ENCODE measurements around the gene TBX6. TPM values are rescaled to one million over a fixed set of nuclear protein-coding genes. Genes with fewer than 3 reads are reported as not detected.

TBX6 gene
- total RNA-seq, 1 donor = 0.09 TPM

DNA sequence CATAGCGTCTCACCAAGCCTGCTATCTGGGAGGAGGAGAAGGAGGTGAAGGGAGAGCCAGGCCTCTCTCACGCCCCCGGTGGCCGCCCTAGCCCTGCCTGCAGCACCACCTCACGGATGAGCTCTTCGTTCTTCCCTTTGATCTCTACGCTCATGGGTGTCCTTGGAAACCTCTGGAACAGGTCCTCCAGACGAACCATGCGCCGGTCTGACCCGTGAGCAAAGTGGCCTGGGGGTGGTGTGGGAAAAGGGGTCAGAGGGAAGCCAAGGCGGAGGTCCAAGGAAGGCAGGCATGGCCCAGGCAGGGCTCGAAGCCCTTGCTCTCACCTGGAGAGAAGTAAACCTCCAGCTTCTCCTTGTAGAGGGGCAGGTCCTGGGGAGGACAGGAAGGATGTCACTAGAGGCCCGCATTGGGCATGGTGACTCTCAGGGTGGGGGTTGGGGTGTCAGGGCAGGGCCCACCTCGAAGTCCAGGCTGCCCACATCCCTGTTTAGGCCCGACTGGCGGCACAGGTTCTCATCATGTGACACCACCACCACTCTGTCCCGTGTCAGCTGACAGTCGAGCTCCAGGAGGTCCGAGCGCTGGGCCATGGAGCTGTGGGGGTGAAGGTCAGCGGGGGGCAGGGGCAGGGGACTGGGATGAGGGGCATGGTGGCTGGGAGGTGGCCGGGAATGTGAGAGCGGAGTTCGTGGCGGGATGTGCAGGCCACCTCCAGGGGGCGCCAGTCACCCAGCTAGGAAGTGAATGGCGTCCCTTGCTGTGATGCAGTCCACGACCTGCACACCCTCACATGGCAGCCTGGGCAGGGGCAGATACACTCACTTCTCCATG lies 20.7 kb upstream of the TBX6 start:
- TF ChIP-seq, protein P1, sequence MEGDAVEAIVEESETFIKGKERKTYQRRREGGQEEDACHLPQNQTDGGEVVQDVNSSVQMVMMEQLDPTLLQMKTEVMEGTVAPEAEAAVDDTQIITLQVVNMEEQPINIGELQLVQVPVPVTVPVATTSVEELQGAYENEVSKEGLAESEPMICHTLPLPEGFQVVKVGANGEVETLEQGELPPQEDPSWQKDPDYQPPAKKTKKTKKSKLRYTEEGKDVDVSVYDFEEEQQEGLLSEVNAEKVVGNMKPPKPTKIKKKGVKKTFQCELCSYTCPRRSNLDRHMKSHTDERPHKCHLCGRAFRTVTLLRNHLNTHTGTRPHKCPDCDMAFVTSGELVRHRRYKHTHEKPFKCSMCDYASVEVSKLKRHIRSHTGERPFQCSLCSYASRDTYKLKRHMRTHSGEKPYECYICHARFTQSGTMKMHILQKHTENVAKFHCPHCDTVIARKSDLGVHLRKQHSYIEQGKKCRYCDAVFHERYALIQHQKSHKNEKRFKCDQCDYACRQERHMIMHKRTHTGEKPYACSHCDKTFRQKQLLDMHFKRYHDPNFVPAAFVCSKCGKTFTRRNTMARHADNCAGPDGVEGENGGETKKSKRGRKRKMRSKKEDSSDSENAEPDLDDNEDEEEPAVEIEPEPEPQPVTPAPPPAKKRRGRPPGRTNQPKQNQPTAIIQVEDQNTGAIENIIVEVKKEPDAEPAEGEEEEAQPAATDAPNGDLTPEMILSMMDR (IDR thresholded peaks at IDR 0.05; ENCODE audit: insufficient read depth, low read length) = peak; percentile 69
- peak; percentile 63 for DNase-seq (ENCODE audit: low read depth)
- no peak overlapping the region for H3K4me3 ChIP-seq (ENCODE audit: low read depth, low read length)

- TF ChIP-seq, protein P1 (IDR thresholded peaks at IDR 0.05; ENCODE audit: insufficient read depth, low read length) = no peak
- peak; percentile 25 for DNase-seq (ENCODE audit: low read depth)
- no peak overlapping the region for H3K4me3 ChIP-seq (ENCODE audit: low read depth, low read length)
Measured at GRCh38 chr16:30110661-30111060, 18.9 kb upstream of the TBX6 start.

GRCh38 chr16:30108059-30108850 lies 16.5 kb upstream of the TBX6 start:
- no peak overlapping the region for H3K4me3 ChIP-seq (ENCODE audit: low read depth, low read length)
- DNase-seq (ENCODE audit: low read depth) = no peak
- TF ChIP-seq, protein P1 (IDR thresholded peaks at IDR 0.05; ENCODE audit: insufficient read depth, low read length) = no peak

GRCh38 chr16:30104492-30104891 lies 12.8 kb upstream of the TBX6 start:
- TF ChIP-seq, protein P1 (IDR thresholded peaks at IDR 0.05; ENCODE audit: insufficient read depth, low read length) = no peak
- no peak for DNase-seq (ENCODE audit: low read depth)
- no peak overlapping the region for H3K4me3 ChIP-seq (ENCODE audit: low read depth, low read length)

GRCh38 chr16:30104090-30104489 lies 12.4 kb upstream of the TBX6 start:
- TF ChIP-seq, protein P1 (IDR thresholded peaks at IDR 0.05; ENCODE audit: insufficient read depth, low read length) = no peak
- no peak overlapping the region for H3K4me3 ChIP-seq (ENCODE audit: low read depth, low read length)
- DNase-seq (ENCODE audit: low read depth) = no peak

GRCh38 chr16:30096862-30097563 lies 5.3 kb upstream of the TBX6 start:
- no peak for DNase-seq (ENCODE audit: low read depth)
- no peak overlapping the region for H3K4me3 ChIP-seq (ENCODE audit: low read depth, low read length)
- TF ChIP-seq, protein P1 (IDR thresholded peaks at IDR 0.05; ENCODE audit: insufficient read depth, low read length) = no peak

Measured in fibroblast of the aortic adventitia (primary cell).